ENCODE results near the gene TMEM217.

Gene TMEM217

DNA sequence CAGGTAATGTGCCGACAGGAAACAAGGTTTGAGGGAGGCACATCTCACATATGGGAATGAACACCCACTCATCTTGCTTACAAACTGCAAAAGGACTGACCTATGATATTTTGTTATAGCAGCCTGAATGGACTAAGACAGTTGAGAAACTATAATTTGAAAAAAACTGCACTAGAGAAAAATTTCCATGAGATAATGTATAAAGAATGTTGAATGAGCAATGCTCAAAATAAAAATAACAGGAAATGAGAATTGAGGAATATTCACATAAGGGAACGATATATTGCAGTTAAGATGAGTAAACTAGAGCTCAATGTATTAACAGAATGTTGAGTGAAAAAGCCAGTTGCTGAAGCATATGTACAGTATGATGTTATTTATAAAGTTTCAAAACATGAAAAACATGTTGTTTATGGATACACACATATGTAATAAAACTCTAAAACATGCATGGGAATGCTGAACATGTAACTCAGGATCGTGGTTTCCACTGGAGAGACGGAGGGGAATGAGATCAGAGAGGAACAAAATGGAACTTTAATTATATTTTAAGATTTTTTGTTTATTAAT lies 6.6 kb downstream of the TMEM217 start:
- intact Hi-C loops (cut with DNase I), result no loop called here
- DNase-seq, result no peak

- DNase-seq, result peak in 3 of 10 donors; percentile 7 to 31 (median 14)
- intact Hi-C loops (cut with DNase I), result no loop called here
These were observed 13.3 kb downstream of the TMEM217 start for GRCh38 chr6:37244430-37245310.

DNA sequence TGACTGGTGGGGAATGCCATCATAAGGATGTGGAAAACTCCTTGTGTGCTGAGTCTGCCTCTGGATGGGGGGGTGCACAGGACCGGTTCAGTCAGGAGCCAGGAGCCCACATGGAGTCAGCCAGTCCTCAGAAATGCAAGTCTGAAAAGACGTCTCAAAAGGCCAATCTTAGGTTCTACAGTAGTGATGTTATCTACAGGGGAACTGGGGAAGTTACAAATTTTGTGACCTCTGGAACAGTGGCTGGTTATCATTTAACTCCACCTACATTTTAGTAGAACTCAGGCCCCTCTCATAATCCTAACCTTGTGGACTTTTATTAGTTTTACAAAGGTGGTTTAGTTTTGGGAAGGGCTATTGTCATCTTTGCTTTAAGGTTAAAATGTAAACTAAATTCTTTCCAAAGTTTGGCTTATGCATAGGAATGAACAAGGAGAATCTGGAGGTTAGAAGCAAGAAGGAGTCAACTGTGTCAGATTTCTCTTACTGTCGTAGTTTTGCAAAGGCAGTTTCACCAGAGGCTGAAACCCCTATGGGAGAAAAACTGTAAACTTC lies 14.1 kb downstream of the TMEM217 start:
- DNase-seq, result no peak
- intact Hi-C loops (cut with DNase I), result no loop called here

DNA sequence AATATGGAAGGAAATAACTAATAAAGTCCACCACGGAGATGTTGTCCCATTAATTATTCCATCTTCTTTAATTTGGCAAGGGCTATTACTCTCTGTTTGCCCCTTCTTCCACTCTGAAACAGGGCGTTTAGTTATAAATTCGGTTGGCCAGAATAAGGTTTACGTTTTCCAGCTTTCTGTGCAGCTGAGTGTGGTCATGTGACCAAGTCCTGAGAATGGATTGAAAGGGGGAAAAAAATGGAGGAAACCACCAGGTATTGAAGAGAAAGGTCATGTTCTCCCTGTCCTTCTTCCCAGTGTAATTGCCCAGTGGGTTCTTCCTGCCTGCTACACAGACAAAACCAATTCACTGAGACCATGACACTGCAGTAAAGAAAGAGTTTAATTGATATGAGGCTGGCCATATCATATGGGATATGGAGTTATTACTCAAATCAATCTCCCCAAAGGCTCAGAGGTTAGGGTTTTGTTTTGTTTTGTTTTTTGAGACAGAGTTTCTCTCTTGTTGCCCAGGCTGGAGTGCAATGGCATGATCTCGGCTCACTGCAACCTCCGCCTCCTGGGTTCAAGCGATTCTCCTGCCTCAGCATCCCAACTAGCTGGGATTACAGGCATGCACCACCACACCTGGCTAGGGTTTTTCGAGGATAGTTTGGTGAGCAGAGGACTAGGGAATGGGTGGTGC lies 14.7 kb downstream of the TMEM217 start:
- no peak for DNase-seq
- intact Hi-C loops (cut with DNase I), result no loop called here

DNA sequence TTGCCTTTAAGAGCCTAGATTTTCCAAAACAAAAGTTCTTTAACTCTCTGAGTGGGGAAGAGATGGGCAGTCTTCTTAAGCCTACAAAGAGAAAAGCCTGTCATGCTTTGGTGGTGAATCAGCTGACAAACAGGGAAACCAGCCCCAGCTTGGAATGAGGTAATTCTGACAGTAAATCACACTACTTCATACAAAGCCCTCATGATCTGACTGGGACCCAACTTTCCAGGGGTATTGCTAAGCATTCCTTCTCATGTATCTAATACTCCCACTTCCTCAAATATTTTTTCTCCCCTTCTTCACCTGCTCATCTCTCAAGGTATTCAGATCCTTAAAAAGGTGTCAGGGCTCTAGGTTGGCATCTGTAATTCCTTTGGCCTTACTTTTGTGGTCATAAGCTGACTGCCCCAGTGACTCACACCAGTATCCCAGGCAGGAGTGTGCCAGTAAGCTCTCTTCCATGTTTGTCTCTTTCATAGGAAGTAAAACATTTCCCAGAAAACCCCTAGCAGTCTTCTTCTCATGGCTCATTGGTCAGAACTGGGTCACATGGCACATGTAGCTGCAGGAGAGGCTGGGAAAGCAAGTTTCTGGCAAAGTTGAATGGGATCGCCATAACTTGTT lies 15.4 kb downstream of the TMEM217 start:
- no peak for DNase-seq
- intact Hi-C loops (cut with DNase I), result no loop called here

DNA sequence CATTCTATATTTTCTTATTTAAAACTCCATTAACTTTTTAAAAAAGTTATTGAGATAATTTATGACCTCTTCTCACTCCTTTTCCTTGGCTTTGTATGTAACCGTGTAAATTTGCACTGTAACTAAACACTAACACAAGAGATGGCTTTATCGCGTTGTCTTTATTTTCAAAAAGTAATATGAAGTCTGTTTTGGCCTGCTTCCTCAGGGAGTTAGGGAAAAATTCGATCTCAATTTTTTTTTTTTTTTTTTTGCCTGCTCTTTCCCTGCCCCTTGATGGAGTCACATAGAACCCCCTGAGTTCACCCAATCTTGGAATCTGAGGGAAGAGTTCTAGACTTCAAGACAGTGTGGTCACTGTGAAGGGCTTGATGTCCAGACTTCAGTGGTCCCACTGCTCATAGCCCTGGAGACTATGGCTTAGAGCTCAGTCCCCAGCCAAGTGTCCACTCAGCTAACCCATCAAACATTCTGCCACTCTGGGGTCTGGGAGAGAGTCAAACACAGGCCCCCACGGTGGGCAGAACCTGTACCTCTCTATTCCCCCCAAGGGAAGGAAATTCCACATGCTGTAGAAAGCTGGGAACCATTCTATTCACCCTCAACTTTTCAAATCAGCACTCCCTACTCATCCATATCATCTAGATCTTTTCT lies 16.0 kb downstream of the TMEM217 start:
- no peak for DNase-seq
- intact Hi-C loops (cut with DNase I), result no loop called here

DNA sequence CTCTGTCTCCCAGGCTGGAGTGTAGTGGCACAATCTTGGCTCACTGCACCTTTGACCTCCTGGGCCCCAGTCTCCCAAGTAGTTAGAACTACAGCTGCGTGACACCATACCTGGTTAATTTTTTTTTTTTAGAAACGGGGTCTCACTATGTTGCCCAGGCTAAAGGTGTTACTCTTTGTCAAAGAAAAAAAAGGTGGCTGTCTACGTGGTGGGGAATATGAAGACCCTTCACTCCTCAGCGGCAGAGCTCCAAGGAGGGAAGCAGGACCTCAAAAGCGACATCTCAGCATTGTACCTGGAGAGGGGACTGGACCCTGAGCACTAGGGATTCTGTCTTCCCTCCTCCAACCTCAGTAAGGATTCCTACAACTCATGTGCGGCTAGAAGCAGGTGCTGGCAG lies 16.8 kb downstream of the TMEM217 start:
- no peak for DNase-seq
- intact Hi-C loops (cut with DNase I), result no loop called here

DNA sequence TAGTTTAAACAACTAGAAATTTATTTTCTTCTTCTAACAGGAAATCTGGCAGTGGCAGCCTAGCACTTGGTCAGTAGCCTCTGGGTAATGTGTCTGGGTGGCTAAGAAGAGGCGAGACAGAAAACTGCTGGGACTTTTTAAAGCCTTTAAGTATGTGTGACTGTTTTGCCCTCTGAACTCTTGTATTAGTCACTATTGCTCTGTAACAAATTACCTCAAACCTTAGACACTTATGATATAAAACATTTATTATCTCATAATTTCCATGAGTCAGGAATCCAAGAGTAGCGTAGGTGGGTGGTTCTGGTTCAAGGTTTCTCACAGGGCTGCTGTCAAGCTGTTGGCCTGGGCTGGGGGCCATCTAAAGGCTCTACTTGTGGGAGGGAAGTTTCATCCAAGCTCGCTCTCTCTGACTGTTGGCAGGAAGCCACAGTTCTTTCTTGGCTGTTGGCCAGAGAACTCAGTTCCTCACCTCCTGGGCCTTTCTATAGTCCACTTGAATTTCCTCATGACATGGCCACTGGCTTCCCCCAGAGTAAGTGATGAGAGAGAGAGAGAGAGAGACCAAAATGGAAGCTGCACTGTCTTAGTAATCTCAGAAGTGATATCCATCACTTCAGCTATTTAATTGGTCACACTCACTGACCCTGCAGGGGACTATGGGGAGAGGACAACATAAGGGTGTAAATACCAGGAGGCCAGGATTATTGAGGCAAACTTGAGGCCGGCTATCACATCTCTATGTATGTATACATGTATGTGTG lies 17.8 kb downstream of the TMEM217 start:
- intact Hi-C loops (cut with DNase I), result no loop called here
- peak in 9 of 10 donors; percentile 27 to 82 (median 49) for DNase-seq

DNA sequence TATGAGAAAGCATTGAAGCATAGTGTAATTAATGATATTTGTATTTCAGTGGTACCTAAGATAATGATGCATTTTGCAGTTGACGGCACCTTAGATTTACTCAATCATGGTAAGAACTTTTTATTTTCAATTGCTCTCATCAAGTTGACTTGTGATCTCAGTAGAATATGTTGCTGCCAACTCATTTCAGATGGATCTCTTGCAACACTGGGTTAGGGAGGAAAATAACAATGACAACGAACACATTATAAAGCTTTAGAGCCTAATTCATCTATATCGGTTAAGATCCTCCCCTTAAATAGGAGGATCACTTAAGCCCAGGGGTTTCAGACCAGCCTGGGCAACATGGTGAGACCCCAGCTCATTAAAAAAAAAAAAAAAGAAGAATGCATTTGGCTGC lies 18.4 kb downstream of the TMEM217 start:
- intact Hi-C loops (cut with DNase I), result no loop called here
- DNase-seq, result no peak

DNA sequence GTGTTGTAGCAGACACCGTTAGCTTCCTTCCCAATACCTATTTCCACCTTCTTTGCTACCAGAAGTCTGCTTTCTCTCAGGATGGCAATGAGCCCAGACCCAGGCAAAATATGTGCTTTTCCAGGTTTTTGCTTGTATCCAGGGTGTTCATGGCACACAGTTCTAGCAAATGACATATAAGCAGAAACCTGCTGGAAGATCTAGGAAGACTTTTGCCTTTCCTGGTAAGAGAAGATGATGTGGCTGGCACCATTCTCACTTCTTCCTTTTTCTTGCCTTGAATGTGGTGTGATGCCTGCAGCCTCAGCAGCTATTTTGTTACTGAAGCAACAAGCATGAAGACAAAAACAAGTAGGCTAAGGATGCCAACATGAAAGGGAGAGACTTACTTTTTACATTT lies 19.6 kb downstream of the TMEM217 start:
- peak in 1 of 10 donors; percentile 17 for DNase-seq
- intact Hi-C loops (cut with DNase I), result no loop called here

DNA sequence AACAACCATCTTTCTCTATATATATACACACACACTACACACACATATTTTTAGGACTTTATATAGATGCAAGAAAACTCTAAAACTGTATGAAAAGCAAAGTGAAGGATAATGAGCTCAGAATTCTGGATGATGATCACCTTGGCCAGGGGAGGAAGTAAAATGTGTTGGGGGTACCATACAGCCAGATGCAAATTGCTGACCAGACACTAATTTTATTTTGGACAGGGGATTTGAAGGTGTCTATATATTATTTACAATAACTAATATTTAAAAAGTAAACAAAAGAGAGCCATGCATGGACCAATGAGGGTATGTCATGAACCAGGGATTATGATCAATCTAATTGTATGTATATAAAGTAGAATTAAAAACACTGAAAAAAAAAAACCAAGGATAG lies 20.2 kb downstream of the TMEM217 start:
- DNase-seq, result no peak
- intact Hi-C loops (cut with DNase I), result no loop called here

DNA sequence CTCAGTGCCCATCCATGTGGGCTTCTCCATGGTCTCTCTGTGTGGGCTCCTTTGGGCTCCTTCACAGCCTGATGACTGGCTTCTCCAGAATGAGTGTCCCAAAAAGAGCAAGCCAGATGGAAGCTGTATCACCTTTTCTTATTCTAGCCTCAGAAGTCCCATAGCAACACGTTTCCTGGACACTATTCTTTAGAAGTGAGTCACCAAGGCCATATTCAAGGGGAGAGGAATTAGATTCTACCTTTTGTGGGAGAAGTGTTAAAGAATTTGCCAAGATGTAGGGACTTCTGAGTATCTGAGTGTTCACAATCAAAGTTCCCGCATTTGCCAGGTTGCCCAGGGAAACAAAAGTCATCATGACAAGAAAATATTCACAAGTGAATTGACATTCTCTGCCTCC lies 21.0 kb downstream of the TMEM217 start:
- intact Hi-C loops (cut with DNase I), result no loop called here
- no peak for DNase-seq

GRCh38 chr6:37233541-37233940 lies 24.4 kb downstream of the TMEM217 start:
- DNase-seq, result no peak
- intact Hi-C loops (cut with DNase I), result no loop called here

DNA sequence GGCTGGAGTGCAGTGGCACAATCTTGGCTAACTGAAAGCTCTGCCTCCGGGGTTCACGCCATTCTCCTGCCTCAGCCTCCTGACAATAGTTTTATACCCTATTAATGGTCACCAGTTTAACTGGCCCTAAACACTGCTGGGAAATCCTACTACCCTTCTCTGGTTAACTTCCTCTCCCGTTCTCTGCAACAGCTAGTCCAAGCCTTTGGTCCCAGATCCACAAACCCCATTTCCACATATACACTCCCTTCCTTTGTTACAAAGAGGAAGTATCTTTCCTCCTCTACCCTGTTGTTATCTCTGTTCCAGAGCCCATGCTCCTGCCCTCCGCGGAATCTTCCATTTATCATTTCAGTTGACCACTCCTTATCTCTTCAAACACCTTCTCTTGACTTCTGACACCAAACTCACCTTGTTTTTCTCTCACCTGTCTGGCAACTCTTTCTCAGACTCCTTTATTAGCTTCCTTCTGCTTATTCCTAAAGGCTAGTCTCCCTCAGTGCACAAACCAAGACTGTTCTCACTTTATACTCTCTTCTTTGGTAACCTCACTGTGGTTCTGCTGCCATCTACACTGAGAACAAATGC lies 25.4 kb downstream of the TMEM217 start:
- intact Hi-C loops (cut with DNase I), result no loop called here
- DNase-seq, result no peak

DNA sequence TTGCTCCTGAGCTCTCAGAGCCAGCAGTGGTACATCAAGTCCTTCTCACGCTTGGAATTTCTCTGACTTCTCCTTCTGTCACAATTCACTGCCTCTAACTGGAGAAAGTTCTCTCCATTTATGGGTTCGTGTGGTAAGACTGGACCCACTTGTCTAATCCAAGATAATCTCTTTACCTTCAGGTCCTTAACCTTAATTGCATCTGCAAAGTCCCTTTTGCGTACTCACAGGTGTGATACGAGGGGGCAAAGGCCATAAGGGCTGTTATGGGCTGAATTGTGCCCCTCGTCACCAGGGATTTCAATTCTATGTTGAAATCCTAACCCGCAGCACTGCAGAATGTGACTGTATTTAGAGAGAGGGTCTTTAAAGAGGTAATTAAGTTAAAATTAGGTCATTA lies 27.8 kb downstream of the TMEM217 start:
- intact Hi-C loops (cut with DNase I), result no loop called here
- no peak for DNase-seq

GRCh38 chr6:37225350-37226169 lies 32.4 kb downstream of the TMEM217 start:
- DNase-seq, result no peak
- intact Hi-C loops (cut with DNase I), result no loop called here

- intact Hi-C loops (cut with DNase I), result no loop called here
- no peak for DNase-seq
These were observed 35.0 kb downstream of the TMEM217 start for GRCh38 chr6:37222992-37223391.
